GM12874 (cell line): Measurements from ENCODE around the gene SRSF7.

Experiments used
- CTCF ChIP-seq: IDR thresholded peaks from 2 replicates; pipeline ENCODE4 v1.5.1; 2011; ENCODE audit warnings: low read depth, mild to moderate bottlenecking, control low read depth, low read length, moderate library complexity; ENCODE audit not compliant: insufficient read depth

Gene SRSF7

GRCh38 chr2:38750891-38751595, at the start of gene SRSF7:
Gene SRSF7, minus strand, starts transcription at chr2:38751361. Its CDS starts 105 bp downstream, at chr2:38751256.
- TF ChIP-seq CTCF = no peak

GRCh38 chr2:38797953-38798352, 46.8 kb upstream of the SRSF7 start:
- TF ChIP-seq CTCF = no peak

GRCh38 chr2:38797250-38797676, 46.1 kb upstream of the SRSF7 start:
- no peak for TF ChIP-seq CTCF

GRCh38 chr2:38794235-38794946, 43.2 kb upstream of the SRSF7 start:
- TF ChIP-seq CTCF = no peak

GRCh38 chr2:38793511-38793910, 42.4 kb upstream of the SRSF7 start:
- no peak for TF ChIP-seq CTCF

- TF ChIP-seq CTCF = no peak
Observed at GRCh38 chr2:38792751-38793150, 41.6 kb upstream of the SRSF7 start.

- TF ChIP-seq CTCF = no peak
Observed at GRCh38 chr2:38791744-38792143, 40.6 kb upstream of the SRSF7 start.
